Gastroesophageal sphincter (tissue), 4 donors: Measurements from ENCODE around the gene C1QL1. TPM values are rescaled to one million over a fixed set of nuclear protein-coding genes. Genes with fewer than 3 reads are reported as not detected.

Source experiments
- ATAC-seq: fragments of 150-250 bp; one replicate; pipeline ENCODE4 v1.9.1; 2016; ENCODE audit warnings: mild to moderate bottlenecking, moderate library complexity
- H3K27ac ChIP-seq, 4 donors: fragments of 200-600 bp; sonication (generic) in 3 of 4; 1 replicate in 3 of 4; 2 replicates in 1 of 4; pipeline ENCODE4 v1.5.1; 2016 to 2019
- H3K27me3 ChIP-seq: fragments of 200-600 bp; sonication (generic); one replicate; pipeline ENCODE4 v1.5.1; 2019
- H3K36me3 ChIP-seq, 2 donors: fragments of 200-600 bp; sonication (generic); one replicate each; pipeline ENCODE4 v1.5.1; 2019; ENCODE audit warnings: control low read depth in 1 of 2
- H3K4me1 ChIP-seq, 3 donors: fragments of 200-600 bp; sonication (generic); 1 replicate in 2 of 3; 2 replicates in 1 of 3; pipeline ENCODE4 v1.5.1; 2016 to 2019; ENCODE audit warnings: control low read depth in 2 of 3
- H3K4me3 ChIP-seq, 2 donors: fragments of 200-600 bp; sonication (generic); one replicate each; pipeline ENCODE4 v1.5.1; 2019; ENCODE audit warnings: mild to moderate bottlenecking in 1 of 2, moderate library complexity in 1 of 2
- H3K9me3 ChIP-seq, 3 donors: fragments of 200-600 bp; sonication (generic); one replicate each; pipeline ENCODE4 v1.5.1; 2017 to 2019; ENCODE audit warnings: control low read depth in 2 of 3
- CTCF ChIP-seq, 4 experiments: fragments of 200-600 bp in 2 of 4; fragments of 450-650 bp in 2 of 4; sonication (generic) in 1 of 4; IDR thresholded peaks; one replicate each; pipeline ENCODE4 v1.5.1; 2017 to 2019; ENCODE audit warnings: antibody characterized with exemption in 4 of 4, mild to moderate bottlenecking in 2 of 4, moderate library complexity in 2 of 4
- EP300 ChIP-seq: sonication (generic); formaldehyde crosslinking; IDR thresholded peaks from one replicate; pipeline ENCODE4 v1.6.1; 2017; ENCODE audit warnings: antibody characterized with exemption, mild to moderate bottlenecking
- POLR2A ChIP-seq, 2 donors: fragments of 450-650 bp; IDR thresholded peaks; one replicate each; pipeline ENCODE4 v1.6.1; 2017; ENCODE audit warnings: antibody characterized with exemption in 2 of 2, mild to moderate bottlenecking in 2 of 2, moderate library complexity in 1 of 2
- POLR2AphosphoS5 ChIP-seq: sonication (generic); formaldehyde crosslinking; IDR thresholded peaks from one replicate; pipeline ENCODE4 v1.6.1; 2017; ENCODE audit warnings: antibody characterized with exemption
- WGBS, 2 donors: methylation state at CpG; one replicate each; pipeline ENCODE4 v1.1.5; 2018; ENCODE audit warnings: low coverage in 1 of 2; 5-methylcytosine and 5-hydroxymethylcytosine counted together
- total RNA-seq, 4 donors: library from RNA; depleted of rRNA; stranded (reverse); fragments of >200 nt; gene quantifications; one replicate each; pipeline ENCODE4 v1.1.0, GENCODE V29; 2016

C1QL1 gene
- total RNA-seq, 4 donors from 2014 or later: 4.1 to 7.1 (median 5.0) TPM

- H3K9me3 ChIP-seq: no peaks in the 10 kb centered on the region
- TF ChIP-seq POLR2AphosphoS5: no peak
- TF ChIP-seq CTCF (IDR thresholded peaks at IDR 0.05): no peak
- TF ChIP-seq EP300: no peak
- TF ChIP-seq POLR2A (IDR thresholded peaks at IDR 0.05): no peak
- H3K4me3 ChIP-seq: no peak overlapping the region
- peaks cover 11% of the 10 kb centered on the region for H3K27me3 ChIP-seq
- peaks cover 0 to 57% (median 20%) of the 10 kb centered on the region in 3 donors for H3K4me1 ChIP-seq
- ATAC-seq: no peak
- WGBS, 2 donors: 69% methylated on average over 3 of the region's 8 CpGs; no CpG with 5 or more reads in 1 of the 2 donors
- no peak overlapping the region for H3K27ac ChIP-seq
- H3K36me3 ChIP-seq: no peaks in the 10 kb centered on the region
These were observed 3.8 kb upstream of the C1QL1 start for GRCh38 chr17:44971776-44972483.

GRCh38 chr17:44970136-44970741 lies 2.1 kb upstream of the C1QL1 start:
- H3K4me3 ChIP-seq: peak overlapping the region; percentile 22 to 61
- TF ChIP-seq POLR2AphosphoS5 (peak; percentile 12), POLR2A (IDR thresholded peaks at IDR 0.05) (no peak), CTCF (IDR thresholded peaks at IDR 0.05) (no peak)
- H3K27ac ChIP-seq: peak overlapping the region; percentile 3 to 89 (median 80)
- H3K27me3 ChIP-seq: peaks cover 28% of the 10 kb centered on the region
- ATAC-seq: peak; percentile 42
- WGBS, 2 donors: 8% methylated on average over 4 of the region's 55 CpGs; no CpG with 5 or more reads in 1 of the 2 donors
- H3K9me3 ChIP-seq: no peaks in the 10 kb centered on the region
- H3K36me3 ChIP-seq: no peaks in the 10 kb centered on the region
- peaks cover 0 to 55% (median 22%) of the 10 kb centered on the region in 3 donors for H3K4me1 ChIP-seq

- Histone ChIP-seq H3K27ac (peak overlapping the region in 3 of 4 donors; percentile 79 to 89 (median 82)), H3K27me3 (peaks cover 37% of the 10 kb centered on the region), H3K4me1 (peaks cover 0 to 55% (median 22%) of the 10 kb centered on the region in 3 donors), H3K4me3 (peak overlapping the region in 1 of 2 donors; percentile 61), H3K36me3 (no peaks in the 10 kb centered on the region), H3K9me3 (no peaks in the 10 kb centered on the region)
- no peak for TF ChIP-seq EP300
- TF ChIP-seq POLR2AphosphoS5: no peak
- no peak for TF ChIP-seq CTCF (IDR thresholded peaks at IDR 0.05)
- no peak for TF ChIP-seq POLR2A (IDR thresholded peaks at IDR 0.05)
- 44 to 62% methylated on average over 6 to 14 of the region's 19 CpGs for WGBS, 2 donors
- ATAC-seq: no peak
These were observed 1.2 kb upstream of the C1QL1 start for GRCh38 chr17:44969144-44969780.

- H3K27ac ChIP-seq: no peak overlapping the region
- peak overlapping the region in 1 of 2 donors; percentile 55 for H3K4me3 ChIP-seq
- no peaks in the 10 kb centered on the region for H3K36me3 ChIP-seq
- no peaks in the 10 kb centered on the region for H3K9me3 ChIP-seq
- TF ChIP-seq EP300 (no peak), CTCF (IDR thresholded peaks at IDR 0.05) (no peak), POLR2AphosphoS5 (no peak), POLR2A (IDR thresholded peaks at IDR 0.05) (no peak)
- H3K4me1 ChIP-seq: peaks cover 0 to 55% (median 22%) of the 10 kb centered on the region in 3 donors
- H3K27me3 ChIP-seq: peaks cover 43% of the 10 kb centered on the region
- peak; percentile 23 for ATAC-seq
- WGBS, 2 donors: no CpG with 5 or more reads among the region's 47 CpGs
These were observed 237 bp downstream of the C1QL1 start for GRCh38 chr17:44967907-44968224.
